Right renal cortex interstitium (tissue), 3 donors: Measurements from ENCODE around the gene PPP2R2C. TPM values are rescaled to one million over a fixed set of nuclear protein-coding genes. Genes with fewer than 3 reads are reported as not detected.

ENCODE experiments used
- DNase-seq, 3 donors: peaks; one replicate each; pipeline ENCODE4 v3.0.0-alpha.2; 2013; ENCODE audit warnings: low read depth in 3 of 3, low spot score in 2 of 3
- polyA plus RNA-seq, 3 donors: library from polyadenylated mRNA; unstranded; fragments of 120-200 nt; gene quantifications; one replicate each; pipeline ENCODE4 v1.2.1, GENCODE V29; 2013; ENCODE audit not compliant: insufficient read length in 3 of 3

The PPP2R2C gene
- polyA plus RNA-seq, 3 donors = 0.22 to 0.62 (median 0.39) TPM

DNA sequence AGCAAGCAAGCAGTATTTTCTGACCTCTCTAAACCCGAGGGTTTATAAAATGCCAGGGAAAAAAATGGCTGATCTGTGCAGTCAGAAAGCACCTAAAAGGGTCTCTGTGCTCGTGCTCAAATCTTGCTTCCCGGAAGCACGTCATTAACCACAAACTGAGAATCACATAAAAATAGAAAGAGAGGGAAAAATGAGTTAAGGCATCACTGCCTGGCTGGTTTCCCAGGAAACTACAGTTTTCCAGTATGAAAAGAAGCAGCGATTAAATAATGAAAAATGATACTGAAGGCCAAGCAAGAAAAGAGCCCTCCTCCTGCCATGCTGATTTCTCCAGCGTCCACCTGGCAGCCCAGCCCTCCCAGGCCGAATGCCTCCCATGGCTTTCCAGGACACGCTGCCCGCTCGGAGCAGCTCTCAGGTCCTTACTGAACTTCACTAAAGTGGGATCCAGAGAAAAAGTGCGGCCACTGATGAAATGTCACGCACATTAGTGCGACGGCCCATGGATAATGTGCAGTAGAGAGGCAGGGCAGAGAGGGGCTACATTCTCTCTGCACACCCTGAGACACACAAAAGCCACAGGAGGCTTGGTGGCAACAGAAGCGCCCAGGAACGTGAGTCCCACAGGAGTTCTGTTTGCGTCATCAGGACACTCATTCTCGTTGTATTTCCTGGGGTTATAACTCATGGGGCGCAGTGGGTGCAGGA lies 122.4 kb downstream of the PPP2R2C start:
- no peak for DNase-seq

- no peak for DNase-seq
Measured at GRCh38 chr4:6348408-6348807, 124.0 kb downstream of the PPP2R2C start.

GRCh38 chr4:6347511-6348045 lies 124.8 kb downstream of the PPP2R2C start:
- no peak for DNase-seq

DNA sequence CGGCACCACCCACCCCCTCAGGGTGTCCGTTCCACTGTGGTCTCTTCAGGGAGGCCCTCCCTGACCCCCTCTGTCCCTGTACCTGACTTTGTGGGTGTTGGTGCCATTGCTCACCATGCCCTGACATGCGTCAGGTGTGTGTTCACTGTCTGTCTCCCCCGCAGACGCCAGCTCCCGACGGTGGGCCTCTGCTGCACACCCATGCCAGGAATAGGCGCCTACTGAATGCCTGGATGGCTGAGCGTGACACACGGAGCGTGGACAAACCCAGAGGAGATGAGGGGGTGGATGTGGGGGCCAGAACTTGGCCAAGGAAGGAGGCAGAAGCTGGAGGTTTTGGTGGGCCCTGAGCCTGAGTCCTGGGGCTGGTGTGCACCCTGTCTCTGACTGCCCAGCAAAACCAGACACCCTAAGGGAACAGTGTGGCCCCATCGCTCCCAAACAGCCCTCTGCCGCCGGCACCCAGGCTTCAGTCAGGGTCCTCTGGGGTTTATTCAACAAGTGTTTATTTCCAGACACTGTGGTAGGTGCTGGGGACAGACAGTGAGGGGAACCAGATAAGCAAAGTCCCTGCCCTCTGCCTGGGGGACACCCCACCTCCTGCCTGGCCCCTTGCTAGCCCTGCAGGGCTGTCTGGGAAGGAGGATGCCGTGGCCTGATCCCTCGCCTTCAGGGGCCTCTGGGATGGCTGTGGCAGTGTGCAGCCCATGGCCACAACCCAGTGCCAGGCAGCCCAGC lies 125.9 kb downstream of the PPP2R2C start:
- DNase-seq = no peak

- DNase-seq = no peak
Measured at GRCh38 chr4:6345866-6346265, 126.5 kb downstream of the PPP2R2C start.

DNA sequence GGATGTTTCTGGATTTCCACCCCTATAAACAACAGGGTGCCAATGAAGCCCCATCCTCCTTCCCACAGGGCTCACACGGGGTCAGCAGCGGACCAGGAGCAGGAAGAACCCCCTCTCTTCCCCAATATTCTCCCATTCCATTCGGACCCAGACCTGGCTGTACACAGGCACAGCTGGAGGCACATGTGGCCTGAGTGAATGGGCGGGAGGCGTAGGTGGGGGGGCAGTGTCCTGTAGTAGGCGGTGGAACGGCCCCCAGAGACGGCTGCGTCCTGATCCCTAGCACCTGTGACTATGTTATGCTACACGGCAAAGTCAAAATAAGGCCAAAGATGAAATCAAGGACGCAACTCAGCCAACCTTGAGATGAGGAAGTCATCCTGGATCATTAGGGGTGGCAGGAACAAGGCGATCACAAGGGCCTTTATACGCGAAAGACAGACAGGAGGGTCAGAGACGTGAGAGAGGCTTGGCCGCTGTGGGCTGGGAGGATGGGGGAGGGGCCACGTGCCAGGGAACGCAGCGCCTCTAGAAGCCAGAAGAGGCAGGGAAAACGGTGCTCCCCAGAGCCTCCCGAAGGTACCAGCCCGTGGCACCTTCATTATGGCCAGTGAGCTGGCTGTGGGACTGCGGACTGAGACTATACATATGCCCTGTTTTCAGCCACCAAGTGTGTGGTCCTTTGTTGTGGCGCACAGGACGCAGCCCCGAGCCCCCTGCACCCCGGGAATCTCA lies 127.2 kb downstream of the PPP2R2C start:
- DNase-seq = no peak

DNA sequence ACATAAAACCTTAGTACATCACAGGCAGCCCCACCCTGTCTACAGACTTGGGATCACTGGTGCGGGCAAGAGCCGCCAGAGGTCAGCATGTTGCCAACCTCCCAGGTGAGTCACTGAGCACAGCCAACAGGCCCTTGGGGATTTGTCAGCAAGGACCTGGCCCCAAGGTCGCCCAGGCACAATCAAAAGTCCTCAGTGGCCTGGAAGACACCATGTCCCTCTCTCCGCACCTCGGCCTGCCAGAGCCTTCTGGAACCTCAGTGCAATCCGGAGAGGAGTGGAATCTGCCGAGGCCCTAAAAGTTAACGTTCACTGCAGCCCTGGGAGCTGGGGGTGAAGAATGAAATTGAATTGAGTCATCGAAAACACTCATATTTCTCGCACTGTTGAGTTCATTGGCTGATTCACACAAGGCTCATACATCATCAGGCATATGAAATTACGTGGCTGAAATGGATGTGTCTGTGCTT lies 128.4 kb downstream of the PPP2R2C start:
- DNase-seq = no peak

DNA sequence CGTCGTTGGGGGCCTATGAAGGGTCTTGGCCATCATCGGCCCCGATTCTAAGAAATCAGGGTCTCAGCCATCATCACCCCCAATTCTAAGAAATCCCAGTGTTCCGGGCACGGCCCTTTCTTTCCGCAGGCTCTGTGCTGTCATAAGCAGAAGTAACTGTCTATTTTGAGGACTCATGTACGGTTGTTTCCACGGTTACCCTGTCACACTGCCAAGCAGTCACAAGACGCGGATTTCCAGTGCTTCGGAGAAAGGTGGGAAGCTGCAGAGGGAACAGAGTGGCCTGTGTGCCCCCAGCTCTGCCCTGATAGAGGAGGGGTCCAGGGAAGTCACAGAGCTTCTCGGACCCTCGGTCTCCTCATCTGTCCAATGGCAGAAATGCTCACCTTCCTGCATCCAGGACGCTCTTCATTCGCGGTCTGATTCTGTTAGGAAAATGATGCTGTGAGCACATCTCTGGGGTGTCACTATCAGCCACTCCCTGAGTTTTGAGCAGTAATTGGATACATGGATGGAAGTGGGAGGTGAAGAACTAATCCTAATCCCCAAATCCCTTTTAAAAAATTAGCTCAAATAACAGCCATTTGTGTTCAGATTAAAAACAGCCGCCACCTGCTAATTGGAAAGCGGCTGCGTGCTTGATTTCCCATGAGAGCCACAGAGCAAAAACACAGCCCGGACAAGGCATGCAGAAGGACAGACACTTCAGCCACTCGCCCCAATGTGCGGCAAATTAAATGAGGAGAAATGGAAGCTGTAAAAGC lies 129.7 kb downstream of the PPP2R2C start:
- DNase-seq = no peak

GRCh38 chr4:6341696-6342095 lies 130.7 kb downstream of the PPP2R2C start:
- DNase-seq = no peak

DNA sequence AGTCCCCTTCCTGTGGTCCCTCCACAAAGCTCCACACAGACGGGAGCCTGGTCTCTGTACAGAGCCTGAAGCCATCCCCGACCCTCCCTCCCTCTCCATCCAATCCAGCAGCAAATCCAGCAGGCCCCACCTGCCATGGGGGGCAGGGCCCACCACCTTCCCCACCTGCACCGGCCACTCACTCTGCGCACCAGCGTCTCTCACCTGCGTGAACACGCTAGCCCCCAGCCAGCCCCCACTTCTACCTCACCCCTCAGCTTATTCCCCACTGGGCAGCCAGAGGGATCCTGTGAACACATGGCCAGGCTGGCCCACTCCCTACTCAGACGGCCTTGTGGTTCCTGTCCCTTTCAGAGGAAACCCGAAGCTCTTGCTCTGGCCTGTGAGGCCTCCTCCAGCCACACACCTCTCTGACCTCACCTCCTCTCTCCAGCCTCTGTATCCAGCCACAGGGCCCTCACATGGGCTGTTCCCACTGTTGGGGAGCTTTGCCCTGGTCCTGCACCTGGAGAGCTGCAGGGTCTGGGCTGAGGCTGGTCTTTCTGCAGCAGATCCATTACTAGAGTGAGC lies 131.9 kb downstream of the PPP2R2C start:
- DNase-seq = no peak

DNA sequence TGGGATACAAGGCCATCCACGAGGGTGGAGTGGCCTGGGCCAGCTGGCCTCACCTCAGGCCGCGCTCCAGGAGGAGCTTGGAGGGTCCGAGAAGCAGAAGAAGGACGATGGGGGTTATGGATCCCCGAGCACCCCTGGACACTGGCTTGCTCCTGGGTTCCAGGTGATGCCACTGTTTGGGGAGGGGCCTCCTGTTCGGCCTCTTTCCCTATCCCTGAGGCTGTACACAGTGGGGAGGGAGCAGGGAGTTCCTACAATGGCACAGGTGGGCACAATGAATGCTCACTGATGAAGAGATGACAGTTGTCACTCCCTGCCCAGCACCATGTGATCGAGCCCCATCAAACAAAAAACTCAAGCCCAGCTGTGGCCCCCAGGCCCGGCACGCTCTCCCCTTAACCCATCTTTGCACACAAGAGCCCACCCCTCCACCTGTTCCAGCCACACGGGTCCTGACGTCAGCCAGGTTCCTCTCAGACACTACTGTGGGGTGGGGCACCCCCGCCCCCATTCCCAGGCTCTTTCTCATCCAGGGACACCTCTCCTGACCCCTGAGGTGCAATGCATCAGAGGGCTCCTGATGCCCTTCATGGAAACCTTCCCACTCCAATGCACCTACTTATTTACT lies 132.5 kb downstream of the PPP2R2C start:
- DNase-seq = no peak

DNA sequence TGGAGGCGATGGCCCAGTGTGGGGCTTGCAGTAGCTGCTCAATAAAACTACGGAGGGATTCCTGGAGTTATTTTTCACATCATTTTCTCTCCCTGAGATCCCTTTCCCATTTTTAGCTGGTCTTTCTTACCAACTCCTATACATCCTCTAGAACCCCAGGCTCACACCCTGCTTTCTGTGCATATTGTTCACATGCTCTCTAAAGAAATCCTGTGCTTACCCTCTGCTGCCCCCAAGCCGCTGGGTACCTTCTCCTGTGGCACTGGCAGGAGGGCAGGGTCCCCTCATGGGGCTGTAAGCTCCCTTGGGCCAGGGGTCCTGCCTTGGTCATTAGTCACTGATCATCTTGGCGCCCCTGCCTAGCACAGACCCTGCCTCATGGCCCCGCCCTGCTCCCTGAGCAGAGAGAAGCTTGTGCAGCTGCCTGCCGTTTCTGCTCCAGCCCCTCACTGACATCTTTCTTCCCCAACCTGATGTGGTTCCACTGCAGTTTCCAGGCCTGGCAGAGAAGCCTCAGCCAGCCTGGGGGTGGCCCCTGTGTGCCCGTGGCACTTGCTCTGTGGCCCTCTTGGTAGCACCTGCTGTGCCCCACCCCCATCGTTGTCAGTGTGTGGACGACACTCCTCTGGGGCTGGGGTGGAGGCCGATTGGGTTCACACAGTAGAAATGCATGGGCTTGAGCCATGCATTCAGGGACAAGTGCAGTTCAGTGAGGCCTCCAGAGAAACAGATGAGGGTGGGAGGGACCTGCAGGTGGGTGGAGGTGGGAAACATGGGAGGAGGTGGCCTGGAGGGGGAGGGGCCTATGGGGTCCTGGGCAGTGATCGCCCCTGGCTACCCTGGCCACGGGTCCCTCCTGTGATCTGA lies 133.2 kb downstream of the PPP2R2C start:
- DNase-seq = no peak

GRCh38 chr4:6338175-6338950 lies 134.1 kb downstream of the PPP2R2C start:
- no peak for DNase-seq

GRCh38 chr4:6337331-6337935 lies 135.0 kb downstream of the PPP2R2C start:
- no peak for DNase-seq

DNA sequence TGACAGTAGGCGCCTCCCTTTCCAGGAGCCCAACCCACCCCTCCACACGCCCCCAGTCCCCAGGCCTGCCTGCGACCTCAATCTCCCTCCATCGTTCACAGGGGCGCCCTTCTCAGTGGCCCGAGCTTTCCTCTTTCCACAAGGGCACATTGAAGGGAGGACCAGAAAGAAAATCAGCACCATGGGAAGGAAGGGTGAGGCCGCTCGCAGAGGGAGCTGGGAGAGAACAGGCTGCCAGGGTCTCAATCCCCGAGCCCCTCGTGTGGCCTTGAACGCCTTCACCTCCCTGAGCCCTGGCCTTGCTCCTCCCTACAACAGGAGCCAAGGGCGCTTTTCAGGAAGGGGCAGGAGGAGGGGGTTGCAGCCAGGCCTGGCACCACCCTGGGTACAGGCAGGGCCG lies 136.2 kb downstream of the PPP2R2C start:
- no peak for DNase-seq

- DNase-seq = no peak
Measured at GRCh38 chr4:6335040-6335590, 137.3 kb downstream of the PPP2R2C start.

DNA sequence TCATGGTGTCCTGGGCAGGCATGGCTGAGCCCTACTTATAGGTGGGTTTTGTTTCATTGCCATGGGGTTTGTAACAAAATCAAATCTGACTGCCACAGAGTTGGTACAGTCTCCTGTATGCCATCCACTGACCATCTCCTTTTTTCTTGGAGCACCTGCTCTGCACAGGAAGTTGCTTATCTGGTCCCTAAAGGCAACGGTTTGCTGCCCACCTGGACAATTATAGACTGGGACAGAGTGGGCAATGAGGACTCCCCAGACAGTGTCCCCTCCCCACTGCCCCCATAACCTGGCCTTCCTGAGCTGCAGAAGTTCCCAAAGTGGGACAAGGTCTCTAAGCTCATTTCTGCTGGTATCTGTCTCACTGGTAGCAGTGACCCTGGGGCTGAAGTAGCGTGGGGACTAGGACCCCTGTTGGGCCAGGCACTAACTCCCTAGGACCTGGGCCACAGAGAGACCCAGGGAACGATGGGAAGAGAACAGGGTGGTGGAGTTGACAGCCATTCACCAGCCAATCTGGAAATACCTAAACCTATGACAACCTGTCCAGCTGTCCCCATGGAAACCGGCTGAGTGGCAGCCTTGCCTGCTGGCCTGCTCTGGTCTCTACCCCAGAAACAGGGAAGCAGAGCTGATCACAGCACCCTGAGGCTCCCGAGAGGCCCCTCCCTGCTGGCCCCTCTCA lies 138.1 kb downstream of the PPP2R2C start:
- DNase-seq = no peak
